HepG2 (cell line): ENCODE measurements around the gene GCDH. TPM values are rescaled to one million over a fixed set of nuclear protein-coding genes. Genes with fewer than 3 reads are reported as not detected.
A peak's percentile ranks its signal among the peaks of the same experiment; 100 is the strongest.

Experiments used
- ATF4 ChIP-seq, 2 experiments: fragments of 450-650 bp in 1 of 2; sonication (generic) in 1 of 2; formaldehyde crosslinking; IDR thresholded peaks; 2 replicates each; pipeline versions ENCODE4 v1.5.0 to v1.8.0; 2020 to 2022; ENCODE audit warnings: mild to moderate bottlenecking in 1 of 2, missing genetic modification reagents in 1 of 2
- CEBPB ChIP-seq: IDR thresholded peaks from 2 replicates; pipeline ENCODE4 v1.6.1; 2011; ENCODE audit warnings: low read depth, low read length, improper control_type of control experiment, borderline replicate concordance
- DDIT3 ChIP-seq: sonication (generic); formaldehyde crosslinking; IDR thresholded peaks from 2 replicates; pipeline ENCODE4 v1.4.0; 2020; ENCODE audit warnings: mild to moderate bottlenecking, missing genetic modification reagents
- FOSL2 ChIP-seq: sonication (generic); formaldehyde crosslinking; IDR thresholded peaks from 2 replicates; pipeline ENCODE4 v1.4.0; 2020; ENCODE audit warnings: missing genetic modification reagents
- FOXK2 ChIP-seq: fragments of 450-650 bp; IDR thresholded peaks from 2 replicates; pipeline ENCODE4 v1.6.1; 2016
- HMGXB3 ChIP-seq: sonication (generic); formaldehyde crosslinking; IDR thresholded peaks from 2 replicates; pipeline ENCODE4 v1.4.0; 2020; ENCODE audit warnings: missing genetic modification reagents, borderline replicate concordance
- HNRNPK ChIP-seq: fragments of 200-400 bp; formaldehyde crosslinking; IDR thresholded peaks from 2 replicates; pipeline ENCODE4 v1.6.1; 2018; ENCODE audit warnings: low read length, low read depth, moderate library complexity, mild to moderate bottlenecking; ENCODE audit not compliant: poor library complexity, severe bottlenecking
- KAT8 ChIP-seq: IDR thresholded peaks from 2 replicates; pipeline ENCODE4 v1.6.1; 2016; ENCODE audit warnings: missing genetic modification reagents, missing compliant biosample characterization
- KLF13 ChIP-seq: sonication (generic); formaldehyde crosslinking; IDR thresholded peaks from 2 replicates; pipeline ENCODE4 v1.4.0; 2020; ENCODE audit warnings: mild to moderate bottlenecking, missing genetic modification reagents
- MED8 ChIP-seq: sonication (generic); formaldehyde crosslinking; IDR thresholded peaks from 2 replicates; pipeline ENCODE4 v1.8.1; 2023; ENCODE audit warnings: mild to moderate bottlenecking, missing genetic modification reagents; ENCODE audit not compliant: insufficient replicate concordance
- NCOA2 ChIP-seq: sonication (generic); formaldehyde crosslinking; IDR thresholded peaks from 2 replicates; pipeline ENCODE4 v1.8.0; 2022; ENCODE audit warnings: inconsistent platforms
- PAWR ChIP-seq: sonication (generic); formaldehyde crosslinking; IDR thresholded peaks from 2 replicates; pipeline ENCODE4 v1.4.0; 2020; ENCODE audit warnings: missing genetic modification reagents, mild to moderate bottlenecking, borderline replicate concordance
- RCOR2 ChIP-seq: IDR thresholded peaks from 2 replicates; pipeline ENCODE4 v1.6.1; 2016; ENCODE audit warnings: missing biosample characterization, missing genetic modification reagents
- SOX5 ChIP-seq: IDR thresholded peaks from 2 replicates; pipeline ENCODE4 v1.6.1; 2016; ENCODE audit warnings: borderline replicate concordance
- STAG1 ChIP-seq: sonication (generic); formaldehyde crosslinking; IDR thresholded peaks from 2 replicates; pipeline ENCODE4 v1.4.0; 2020; ENCODE audit warnings: missing genetic modification reagents
- TCF7 ChIP-seq: sonication (generic); IDR thresholded peaks from 2 replicates; pipeline ENCODE4 v1.6.1; 2016; ENCODE audit warnings: antibody characterized with exemption, low read depth
- ZFP36L1 ChIP-seq: sonication (generic); formaldehyde crosslinking; IDR thresholded peaks from 2 replicates; pipeline ENCODE4 v1.8.0; 2022; ENCODE audit warnings: mild to moderate bottlenecking, missing genetic modification reagents, moderate library complexity
- ZNF501 ChIP-seq: sonication (generic); formaldehyde crosslinking; IDR thresholded peaks from 2 replicates; pipeline ENCODE4 v1.5.1; 2020; ENCODE audit warnings: mild to moderate bottlenecking, moderate library complexity, missing genetic modification reagents
- ZNF687 ChIP-seq: sonication (generic); formaldehyde crosslinking; IDR thresholded peaks from 2 replicates; pipeline ENCODE4 v1.5.1; 2020; ENCODE audit warnings: mild to moderate bottlenecking, missing genetic modification reagents, moderate library complexity
- ZNF792 ChIP-seq: IDR thresholded peaks from 2 replicates; pipeline ENCODE4 v1.6.1; 2016
- ZSCAN21 ChIP-seq: sonication (generic); formaldehyde crosslinking; IDR thresholded peaks from 2 replicates; pipeline ENCODE4 v1.8.0; 2022; ENCODE audit warnings: mild to moderate bottlenecking, missing genetic modification reagents, moderate library complexity, borderline replicate concordance
- polyA plus RNA-seq, 8 experiments: library from polyadenylated mRNA; depleted of rRNA in 3 of 8; stranded (reverse) in 7 of 8; unstranded in 1 of 8; fragments of >200 nt; fragmentation: Illumina TruSeq in 4 of 8; extraction: Trizol in 4 of 8; gene quantifications; 2 replicates each; pipeline versions ENCODE4 v1.2.1 to v1.2.3, GENCODE V29; 2011 to 2016; ENCODE audit warnings: low read depth in 4 of 8, missing spikeins in 1 of 8, mixed read lengths in 1 of 8; ENCODE audit not compliant: insufficient read depth in 1 of 8
- total RNA-seq, 5 experiments: library from RNA; depleted of rRNA; stranded (reverse); fragments of >200 nt; fragmentation: Illumina TruSeq; extraction: Trizol; gene quantifications; 2 replicates each; pipeline ENCODE4 v1.2.3, GENCODE V29; 2016; ENCODE audit warnings: low read depth in 1 of 5

GCDH gene
- total and polyA plus RNA-seq, 2 of the 13 experiments (the other 11 are each of a cell fraction or from before 2014, with no cell fraction given), result 15.1 to 38.0 TPM

- TF ChIP-seq ZNF687 (peak; percentile 87), TCF7 (no peak), KAT8 (CRISPR knock-in tag) (peak; percentile 42; the same call in 1 of the 2 replicates), ATF4 (CRISPR knock-in tag; IDR thresholded peaks at IDR 0.05) (no peak), ZNF792 (CRISPR knock-in tag) (no peak; the same call in 1 of the 2 replicates), STAG1 (CRISPR knock-in tag) (peak; percentile 65), ZNF501 (CRISPR knock-in tag) (peak; percentile 79), ZFP36L1 (CRISPR knock-in tag) (no peak), FOSL2 (CRISPR knock-in tag) (no peak), DDIT3 (no peak), NCOA2 (CRISPR knock-in tag) (no peak), SOX5 (CRISPR knock-in tag) (no peak), PAWR (CRISPR knock-in tag) (no peak), KLF13 (CRISPR knock-in tag) (no peak), FOXK2 (no peak), MED8 (CRISPR knock-in tag) (no peak), HMGXB3 (CRISPR knock-in tag) (no peak), HNRNPK (no peak), RCOR2 (no peak), CEBPB (no peak), ZSCAN21 (CRISPR knock-in tag) (no peak)
Measured at GRCh38 chr19:12884926-12885748, 5.8 kb upstream of the GCDH start (continued).
